Stimulated activated CD4-positive, alpha-beta T cell treated with anti-CD3 and anti-CD28 coated beads, Interleukin-4, amount 100 ng/mL, for 4 hours (primary cell): ENCODE data around the gene CDON.

Source experiments
- DNase-seq, 2 experiments: peaks; one replicate each; pipeline ENCODE4 v3.0.0-alpha.2; 2020

The CDON gene

DNA sequence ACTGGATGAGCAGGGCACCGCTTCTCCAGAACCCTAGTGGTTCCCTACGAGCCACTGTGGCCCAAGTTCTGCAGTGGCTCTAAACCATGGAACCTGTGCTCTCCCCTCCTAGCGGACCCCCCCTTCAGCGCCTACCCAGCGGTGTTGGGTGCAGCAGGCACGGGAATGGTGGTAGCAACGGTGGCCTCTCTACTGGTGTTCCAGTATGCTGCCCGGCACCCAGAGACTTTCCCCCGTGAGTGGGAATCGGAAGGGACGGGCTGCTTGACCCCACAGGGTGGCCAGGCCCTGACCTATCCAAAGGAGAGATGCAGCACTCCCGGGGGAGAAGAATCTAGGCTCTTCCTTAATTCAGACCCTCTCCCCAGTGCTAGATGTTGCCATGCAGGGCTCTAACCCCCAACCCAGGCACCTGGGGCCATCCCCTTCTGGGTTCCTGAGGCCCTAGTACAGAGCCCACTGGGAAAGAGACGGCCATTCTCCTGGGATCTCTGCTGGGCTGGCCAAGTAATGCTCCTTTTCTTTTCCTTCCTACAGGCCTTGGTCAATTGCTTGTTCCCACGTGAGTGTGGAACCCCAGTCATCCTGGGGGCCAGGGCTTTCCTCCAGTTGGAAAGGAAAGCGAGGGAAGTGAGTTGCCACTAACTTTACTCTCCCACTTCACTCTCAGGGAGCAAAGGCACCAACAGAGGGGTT, 107.6 kb downstream of the CDON start:
- no peak for DNase-seq

DNA sequence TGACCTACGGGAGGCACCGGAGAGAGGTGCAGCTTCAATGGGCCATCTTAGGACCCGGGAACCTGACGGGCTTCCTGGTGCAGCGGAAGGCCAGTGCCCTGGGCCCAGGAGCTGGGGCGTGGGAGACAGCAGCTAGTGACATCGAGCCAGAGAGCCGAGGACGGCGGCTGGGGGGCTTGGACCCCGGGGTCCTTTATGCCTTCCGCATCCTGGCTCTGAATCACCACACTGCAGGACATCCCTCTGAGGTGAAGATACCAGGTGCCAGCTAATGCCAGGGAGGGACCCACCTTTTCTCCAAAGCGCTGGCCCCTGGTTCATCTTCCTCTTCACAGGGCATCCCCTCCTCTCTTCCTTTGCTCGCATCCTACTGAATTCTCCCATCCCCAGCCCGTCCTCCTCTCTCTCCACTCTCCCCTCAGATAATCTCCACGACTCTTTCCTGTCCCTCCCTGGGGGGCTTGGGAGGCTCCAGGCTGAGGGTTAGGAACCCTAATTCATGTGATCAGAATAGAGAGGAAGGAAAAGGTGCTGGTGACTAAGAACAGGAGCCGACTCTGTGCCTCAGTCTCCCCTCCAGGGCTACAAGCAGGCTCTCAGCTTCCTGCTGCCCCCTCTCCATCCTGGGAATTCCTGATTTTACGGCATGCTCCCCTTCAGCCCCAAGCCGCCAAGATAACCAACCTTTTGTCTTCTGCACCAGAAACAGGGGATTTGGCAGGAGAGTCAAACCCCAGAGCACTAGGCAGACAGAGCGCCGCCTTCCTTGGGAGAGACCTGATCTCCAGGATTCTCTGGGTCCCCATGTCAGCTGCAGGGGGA, 108.3 kb downstream of the CDON start:
- no peak for DNase-seq

DNA sequence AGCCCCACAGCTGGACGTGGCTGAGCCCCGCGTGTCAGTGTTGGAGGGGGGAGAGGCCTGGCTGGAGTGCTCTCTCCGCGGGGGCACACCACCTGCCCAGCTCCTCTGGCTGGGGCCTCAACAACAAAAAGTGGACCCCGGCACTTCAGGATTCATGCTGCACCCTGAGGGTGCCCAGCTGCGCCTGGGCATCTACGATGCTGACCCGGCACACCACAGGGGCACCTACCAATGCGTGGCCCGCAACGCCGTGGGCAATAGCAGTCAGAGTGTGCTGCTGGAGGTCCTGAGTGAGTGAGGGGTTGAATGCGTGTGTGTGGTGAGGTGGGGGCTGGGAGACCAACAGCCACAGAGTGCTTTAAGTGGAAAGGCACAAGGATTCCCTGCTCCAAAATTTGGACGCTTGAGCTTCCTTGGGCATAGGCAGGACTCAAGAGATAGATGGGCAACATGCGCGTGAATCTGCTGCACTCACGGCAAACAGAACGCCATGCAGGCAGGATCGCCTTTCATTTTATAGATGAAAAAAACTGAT, 109.2 kb downstream of the CDON start:
- no peak for DNase-seq

DNA sequence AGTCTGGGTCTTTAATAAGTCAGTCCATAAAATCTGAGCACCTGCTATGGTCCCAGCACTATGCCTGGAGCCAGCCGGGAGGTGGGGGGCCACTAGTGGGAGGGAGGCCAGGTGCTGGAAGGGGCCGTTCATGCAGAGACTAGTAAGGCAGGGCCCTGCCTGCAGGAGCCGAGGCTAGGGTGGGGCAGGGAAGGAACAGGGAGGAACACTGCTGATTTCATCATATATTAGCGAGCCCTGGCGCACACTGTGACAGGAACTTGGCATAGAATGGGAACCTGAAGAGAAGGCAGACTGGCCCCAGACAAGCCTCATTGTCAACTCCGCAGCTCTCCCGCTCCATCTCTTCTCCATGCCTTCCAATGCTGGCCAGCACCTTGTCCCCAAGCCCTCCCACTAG, 109.7 kb downstream of the CDON start:
- no peak for DNase-seq

DNA sequence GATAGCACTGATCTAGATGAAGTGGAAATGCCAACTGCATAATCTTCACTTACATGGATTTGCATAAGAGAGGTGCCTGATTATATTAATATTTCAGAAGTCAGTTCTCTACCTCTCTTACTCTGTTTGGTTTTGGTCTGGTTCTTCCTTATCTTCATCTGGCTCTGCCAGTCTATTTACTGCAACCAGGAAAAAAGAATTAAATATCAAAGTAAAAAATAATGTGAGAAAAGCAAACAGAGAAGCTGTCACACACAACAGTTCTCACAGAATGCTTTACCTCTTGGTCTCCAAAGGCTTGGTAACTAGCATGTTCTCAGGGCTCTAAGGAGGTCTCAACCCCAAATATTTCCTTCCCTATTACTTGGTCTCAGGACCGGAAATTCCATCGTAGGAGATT, 110.1 kb downstream of the CDON start:
- no peak for DNase-seq

DNA sequence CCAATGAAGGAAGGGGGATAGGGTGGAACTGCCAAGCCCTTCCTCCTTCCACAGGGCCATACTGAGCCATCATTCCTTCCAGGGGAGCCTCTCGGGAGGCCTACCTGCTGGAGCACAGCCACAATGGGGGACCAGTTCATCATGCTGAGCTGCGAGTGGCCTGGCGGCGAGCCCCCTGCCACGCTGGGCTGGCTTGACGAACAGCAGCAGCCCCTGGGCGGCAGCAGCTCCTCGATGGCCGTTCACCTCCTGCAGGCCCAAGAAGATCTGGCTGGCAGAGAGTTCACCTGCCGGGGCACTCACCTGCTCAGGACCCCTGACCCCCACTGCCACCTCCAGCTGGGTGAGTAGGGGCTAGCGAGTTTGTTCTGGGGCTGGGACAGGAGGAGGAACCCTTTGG, 110.9 kb downstream of the CDON start:
- no peak for DNase-seq

DNA sequence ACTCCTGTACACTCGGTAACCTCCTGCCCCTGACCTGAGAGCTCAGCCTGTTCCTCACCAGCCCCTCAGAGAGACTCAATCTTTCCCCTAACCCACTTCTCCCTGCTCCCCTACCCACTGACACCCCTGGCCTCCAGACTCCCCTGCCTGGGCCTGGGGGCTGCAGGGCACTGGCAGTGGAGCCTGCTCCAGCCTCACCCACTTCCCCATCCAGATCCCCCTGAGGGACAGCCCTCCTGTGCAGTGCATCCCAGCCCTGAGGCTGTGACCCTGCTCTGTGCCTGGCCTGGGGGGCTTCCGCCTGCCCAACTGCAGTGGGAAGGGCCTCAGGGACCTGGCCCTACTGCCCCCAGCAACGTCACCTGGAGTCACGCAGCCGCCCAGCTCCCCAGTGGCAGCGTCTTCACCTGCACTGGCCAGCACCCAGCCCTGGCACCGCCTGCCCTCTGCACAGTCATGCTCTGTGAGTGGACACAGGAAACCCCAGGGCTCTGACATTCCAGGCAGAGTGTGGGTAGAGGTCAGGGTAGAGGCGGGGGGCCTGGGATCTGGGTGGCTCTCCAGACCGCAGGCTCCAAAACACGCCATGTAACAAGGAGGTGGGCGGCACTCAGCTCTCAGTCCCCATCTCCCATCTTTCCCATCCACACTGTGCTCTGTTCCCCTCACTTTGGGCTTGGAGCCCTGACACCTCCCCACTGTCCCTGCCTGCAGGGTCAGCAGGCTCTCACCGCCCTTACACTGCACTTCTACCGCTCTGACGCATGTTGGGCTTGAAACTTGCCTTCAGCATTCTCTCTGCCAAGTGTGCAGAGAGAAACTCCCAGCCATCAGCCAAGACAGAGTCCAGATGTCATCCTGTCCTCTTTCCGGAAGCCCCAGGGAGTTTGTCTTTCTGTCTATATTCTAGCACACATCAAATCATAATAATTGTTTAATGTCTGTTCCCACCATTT, 111.7 kb downstream of the CDON start:
- DNase-seq = no peak

DNA sequence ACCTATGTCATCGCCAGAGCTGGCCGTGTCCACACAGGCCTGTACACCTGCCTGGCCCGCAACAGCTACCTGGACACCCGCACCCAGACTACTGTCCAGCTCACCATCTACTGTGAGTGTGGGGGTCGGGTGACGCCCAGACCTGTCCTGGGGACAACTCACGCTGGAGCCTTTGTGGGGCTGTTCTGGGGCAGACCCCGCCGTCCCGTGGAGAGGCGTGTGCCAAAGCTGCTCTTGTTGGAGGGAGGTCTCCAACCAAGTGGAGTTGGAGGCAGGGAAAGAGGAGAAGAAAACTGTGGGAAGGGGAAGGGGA, 112.5 kb downstream of the CDON start:
- DNase-seq = no peak

DNA sequence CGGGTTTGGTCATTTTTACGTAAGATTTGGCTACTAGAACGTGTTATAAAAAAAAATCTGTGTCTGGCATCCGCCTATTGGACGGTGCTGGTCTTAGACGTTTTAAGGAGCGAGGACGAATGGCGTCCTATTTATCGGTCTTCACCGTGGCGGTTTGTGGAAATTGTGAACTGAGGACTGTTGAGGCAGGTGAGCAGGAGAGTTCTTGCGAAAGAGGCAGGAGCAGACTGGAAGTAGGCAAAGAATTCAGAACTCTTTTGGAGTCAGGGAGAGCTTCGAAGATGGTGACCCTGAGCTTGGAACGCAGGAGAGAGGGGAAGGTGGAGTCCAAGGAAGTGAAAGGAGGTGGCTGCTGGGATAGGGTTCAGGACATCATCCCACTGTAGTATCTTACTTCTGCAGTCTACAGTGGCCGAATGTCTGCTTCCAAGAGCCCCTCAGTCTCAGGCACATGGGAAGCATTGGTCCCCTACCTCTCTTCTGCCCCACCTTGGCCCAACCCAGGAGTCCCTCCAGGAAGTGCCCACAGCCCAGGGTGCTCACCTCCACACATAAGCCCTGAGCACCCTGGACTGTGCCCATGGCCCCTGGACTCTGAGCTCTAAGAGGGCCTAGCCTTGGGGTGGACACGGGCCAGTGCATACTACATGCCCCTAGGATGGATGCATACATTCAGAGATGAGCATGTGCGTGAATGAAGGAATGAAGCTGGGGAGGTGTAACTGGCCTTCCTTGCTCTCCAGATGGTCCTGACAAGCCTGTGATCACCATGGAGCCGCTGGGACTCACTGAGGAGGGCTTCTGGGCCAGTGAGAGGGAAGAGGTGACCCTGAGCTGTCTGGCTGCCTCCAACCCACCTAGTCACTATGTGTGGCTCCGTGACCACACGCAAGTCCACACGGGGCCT, 113.1 kb downstream of the CDON start:
- no peak for DNase-seq

DNA sequence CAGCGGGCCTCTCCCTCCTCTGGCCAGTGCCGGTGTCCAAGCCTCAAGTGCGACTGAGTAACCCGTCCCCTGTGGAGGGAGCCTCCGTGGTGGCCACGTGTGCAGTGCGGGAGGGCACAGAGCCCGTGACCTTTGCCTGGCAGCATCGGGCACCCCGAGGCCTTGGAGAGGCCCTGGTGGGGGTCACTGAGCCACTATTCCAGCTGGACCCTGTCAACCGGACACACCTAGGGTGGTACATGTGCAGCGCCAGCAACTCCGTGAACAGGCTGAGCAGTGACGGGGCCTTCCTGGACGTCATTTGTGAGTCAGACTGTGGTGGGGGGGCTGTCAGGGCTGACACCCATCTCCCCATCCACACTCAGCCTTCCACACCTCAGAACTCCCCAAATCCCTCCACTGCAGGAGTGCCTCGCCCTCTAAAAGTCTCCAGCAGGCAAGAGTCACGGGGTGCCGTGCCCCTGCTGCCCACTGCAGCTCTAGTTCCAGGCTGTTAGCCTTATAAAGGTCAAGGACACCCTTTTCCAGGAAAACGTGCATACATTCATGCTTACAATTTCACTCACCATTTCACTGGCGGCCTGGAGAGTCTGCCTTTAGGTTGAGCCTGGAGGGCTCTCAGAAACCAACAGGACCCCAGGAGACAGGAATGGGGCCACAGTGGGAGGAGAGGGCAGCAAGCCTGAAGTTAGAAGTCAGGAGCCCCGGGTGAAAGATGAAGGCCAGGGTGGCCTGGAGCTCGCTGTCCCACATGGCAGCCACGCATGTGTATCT, 114.2 kb downstream of the CDON start:
- no peak for DNase-seq

DNA sequence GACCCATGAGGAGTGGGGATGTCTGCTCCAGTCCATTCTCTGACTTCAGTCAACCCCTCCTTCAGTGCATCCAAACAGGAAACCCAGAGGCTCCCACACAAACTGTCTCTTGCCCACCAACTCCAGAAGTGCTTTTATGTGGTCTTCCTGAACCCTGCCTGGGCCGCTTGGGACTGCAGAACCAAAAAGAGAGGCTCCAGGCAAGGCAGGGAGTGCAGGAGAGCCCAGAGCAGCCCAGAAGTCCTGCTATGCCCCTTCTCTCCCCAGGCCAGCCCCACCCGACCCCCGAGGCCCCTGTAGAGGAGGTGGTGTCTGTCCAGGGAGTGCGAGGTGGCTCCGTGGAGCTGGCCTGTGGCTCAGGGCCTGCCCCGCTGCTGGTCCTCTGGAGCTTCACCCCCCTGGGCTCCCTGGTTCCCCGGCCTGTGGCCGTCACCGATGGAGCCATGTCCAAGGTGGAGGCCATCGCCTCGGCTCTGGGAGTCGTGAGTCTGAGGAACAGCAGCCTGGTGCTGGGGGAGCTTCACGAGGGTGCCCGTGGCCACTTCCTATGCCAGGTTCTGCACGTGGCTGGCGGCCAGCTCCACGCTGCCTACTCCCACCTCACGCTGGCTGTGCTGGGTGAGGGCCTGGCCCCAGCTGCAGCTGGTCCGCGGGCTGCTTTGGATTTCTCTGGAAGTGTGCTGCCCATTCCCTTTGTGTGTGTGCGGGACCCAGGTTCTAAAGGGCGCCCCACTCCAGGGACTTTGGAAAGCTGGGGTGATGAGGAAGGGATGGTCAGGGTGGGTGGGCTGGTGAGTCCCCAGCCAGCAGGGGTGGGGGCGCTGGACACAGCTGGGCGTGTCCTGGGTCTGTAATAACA, 115.0 kb downstream of the CDON start:
- DNase-seq = no peak

DNA sequence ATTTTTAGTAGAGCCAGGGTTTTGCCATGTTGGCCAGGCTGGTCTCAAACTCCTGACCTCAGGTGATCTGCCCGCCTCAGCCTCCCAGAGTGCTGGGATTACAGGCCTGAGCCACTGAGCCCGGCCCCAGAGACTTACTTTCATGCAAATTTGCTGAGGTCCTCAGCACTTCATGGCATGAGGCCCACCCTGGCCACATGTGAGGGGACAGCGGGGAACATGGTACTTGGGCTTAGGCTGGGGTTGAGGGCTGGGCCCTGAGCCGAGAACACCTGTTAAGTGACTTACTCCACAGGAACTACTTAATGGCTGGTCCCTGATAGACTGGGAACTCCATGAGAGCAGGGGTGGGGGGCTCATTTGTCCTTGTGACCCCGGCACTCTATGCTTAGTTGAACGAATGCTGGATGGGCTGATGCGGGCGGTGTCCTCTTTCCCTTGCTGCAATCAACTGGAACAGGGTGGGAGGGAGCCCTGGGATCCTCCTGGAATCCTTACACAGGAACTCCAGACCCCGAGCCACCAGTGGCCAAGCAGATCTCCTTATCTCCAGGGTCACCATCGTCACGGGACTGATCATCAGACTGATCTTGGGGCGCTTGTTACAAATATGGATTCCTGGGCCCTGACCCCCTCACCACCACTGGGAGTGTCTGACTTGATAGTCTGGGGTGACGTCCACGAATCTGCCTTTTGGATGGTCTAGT, 115.8 kb downstream of the CDON start:
- DNase-seq = no peak

DNA sequence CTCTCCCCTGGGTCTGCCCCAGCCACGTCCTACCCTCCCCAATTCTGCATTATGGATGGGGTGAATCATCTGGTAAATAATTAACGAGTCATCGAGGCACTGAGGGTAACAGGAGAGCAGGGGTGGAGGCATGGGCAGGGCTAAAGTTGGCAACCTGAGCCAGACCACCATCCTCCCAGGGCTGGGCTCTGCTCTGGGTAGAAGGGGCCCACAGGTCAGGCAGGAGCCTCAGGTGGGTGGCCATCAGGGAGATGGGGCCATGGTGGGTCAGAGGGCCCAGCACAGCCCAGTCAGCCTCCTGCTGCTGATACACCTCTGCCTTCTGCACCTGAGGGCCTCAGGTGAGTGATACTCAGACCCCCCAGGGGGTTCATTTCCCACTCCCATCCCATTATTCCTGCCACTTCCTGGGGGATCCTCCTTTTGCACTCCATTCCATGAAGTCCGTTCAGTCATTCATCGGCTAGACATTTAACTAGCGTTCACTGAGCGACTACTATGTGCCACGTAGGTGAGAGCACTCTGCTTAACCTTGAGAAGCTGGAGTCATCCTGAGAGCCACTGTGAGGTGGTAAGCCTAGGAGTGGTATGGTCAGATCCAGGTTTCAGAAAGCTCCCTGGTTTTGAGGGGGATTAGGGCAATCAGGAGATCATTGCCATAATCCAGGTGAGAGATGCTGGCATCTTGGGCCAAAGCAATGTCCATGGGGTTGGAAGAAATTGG, 116.7 kb downstream of the CDON start, which contains the start of gene VSIG10L2:
Gene VSIG10L2 (plus strand): TSS at position 248 of the 724 bp plus-strand sequence. CDS start 12 bp downstream, at position 260.
- no peak for DNase-seq

DNA sequence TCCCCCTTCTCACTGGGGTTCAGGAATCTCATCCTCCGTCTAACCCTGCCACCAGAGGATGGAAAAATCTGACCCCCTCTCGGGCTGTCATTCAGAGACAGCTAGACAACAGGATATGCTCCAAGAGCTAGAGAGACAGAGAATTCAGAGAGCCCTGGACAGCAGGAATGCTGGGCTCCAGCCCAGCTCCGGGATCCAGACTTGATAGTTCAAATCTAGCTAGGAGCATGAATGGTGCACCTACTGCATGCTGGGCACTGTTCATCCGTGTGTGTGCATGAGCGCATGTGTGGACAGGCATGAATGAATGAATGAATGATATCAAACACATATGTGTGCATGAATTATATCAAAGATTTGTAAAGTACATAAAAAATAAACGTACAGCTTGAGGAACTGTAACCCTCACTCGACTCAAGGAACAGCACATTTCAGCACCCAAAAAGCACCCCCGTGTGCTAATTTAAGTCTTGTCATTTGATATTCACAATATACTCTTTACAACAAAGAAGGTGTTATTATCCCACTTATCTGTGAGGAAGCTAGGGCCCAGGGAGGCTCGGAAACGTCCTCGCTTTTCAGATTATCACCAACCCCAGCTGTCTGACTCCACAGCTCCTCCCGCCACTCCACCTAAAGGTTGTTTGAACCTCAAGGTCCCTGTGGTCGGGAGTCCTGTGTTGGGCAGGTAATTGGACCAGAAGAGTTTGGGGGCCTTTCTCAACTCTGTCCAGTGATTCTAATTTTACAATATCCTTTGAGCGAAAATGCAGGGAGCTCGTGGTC, 117.5 kb downstream of the CDON start:
- DNase-seq = no peak

DNA sequence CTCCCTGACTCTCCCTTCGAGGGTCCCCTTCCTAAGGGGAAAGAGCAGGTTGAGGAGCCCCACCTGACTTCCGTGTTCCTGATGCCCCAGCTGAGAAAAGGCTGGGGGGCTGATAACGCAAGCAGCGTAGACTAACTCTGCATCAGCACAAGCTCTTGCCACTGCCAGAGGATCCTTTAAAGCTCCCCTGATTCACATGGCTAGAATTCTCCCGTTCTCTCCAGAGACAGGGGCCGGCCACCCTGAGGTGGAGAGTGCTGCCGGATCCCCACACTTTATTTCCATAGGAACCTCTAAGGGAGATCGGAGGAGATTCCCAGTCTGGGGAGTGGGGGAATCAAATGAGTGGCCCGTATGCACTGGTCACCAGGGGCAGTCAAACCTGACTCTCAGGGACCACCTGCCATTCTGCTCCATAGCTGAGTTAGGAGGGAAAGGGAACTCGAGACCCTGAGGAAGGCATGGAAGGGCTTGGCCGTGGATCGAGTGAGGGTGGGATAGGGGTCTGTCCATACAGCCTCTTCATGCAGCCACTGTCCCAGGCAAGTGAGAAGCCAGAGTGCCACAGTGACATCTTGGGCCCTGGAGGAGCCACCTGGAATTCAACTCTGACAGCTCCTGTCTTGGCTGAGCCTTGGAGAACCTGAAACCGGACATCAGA, 118.2 kb downstream of the CDON start:
- DNase-seq = no peak

DNA sequence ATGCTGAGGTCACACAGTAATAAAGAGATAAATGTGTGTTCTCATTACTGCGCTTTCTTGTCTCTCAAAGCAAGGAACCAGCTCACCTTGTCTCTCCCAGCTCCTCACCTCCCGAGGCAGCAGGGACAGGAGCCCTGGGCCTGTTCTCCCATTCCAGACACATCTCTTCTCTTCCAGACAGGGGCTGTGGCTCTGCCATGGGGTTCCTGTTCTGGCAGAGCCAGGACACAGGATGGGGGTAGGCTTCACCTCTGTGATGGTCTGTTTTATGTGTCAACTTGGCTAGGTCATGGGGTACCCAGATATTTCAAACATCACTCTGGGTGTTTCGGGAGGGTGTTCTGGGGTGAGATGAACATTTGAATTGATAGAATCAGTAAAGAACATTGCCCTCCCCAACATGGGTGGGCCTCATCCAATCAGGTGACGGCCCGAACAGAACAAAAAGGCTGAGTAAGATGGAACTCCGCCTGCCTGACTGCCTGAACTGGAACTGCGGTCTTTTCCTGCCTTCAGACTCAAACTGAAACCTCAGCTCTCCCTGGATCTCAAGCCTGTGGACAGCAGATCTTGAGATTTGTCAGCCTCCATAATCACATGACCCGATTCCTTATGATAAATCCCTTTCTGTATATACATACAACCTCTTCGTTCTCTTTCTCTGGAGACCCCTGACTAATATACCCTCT, 118.9 kb downstream of the CDON start:
- no peak for DNase-seq
